Lower leg skin (tissue), 3 donors: ENCODE measurements around the gene SPRY4.

Experiments used
- POLR2A ChIP-seq, 2 donors: fragments of 450-650 bp; IDR thresholded peaks; one replicate each; pipeline ENCODE4 v1.6.1; 2016 to 2017; ENCODE audit warnings: antibody characterized with exemption in 2 of 2, mild to moderate bottlenecking in 1 of 2, moderate library complexity in 1 of 2
- TF ChIP-seq, protein P1 (sequence below), 3 donors: fragments of 450-650 bp; IDR thresholded peaks; one replicate each; pipeline ENCODE4 v1.5.1; 2016; ENCODE audit warnings: antibody characterized with exemption in 3 of 3, mild to moderate bottlenecking in 3 of 3, moderate library complexity in 2 of 3

DNA sequence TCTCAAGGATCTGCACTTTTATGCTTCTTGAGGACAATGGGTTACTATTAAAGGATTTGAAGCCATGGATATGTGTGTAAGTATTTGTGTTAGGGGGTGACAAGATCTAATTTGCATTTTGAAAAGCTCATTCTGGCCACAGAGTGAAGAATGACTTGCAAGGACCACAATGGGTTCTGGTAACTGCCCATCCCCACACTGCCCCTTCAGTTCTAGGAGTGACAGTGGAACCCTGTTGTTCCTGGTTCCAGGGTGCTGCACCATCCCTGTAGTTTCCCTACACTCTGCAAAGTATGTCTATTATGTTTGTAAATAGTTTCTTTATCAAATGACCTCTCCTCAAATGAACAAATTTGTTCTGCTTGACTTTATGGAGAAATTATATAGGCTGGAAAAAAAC, 9.7 kb upstream of the SPRY4 start:
- TF ChIP-seq, protein P1, sequence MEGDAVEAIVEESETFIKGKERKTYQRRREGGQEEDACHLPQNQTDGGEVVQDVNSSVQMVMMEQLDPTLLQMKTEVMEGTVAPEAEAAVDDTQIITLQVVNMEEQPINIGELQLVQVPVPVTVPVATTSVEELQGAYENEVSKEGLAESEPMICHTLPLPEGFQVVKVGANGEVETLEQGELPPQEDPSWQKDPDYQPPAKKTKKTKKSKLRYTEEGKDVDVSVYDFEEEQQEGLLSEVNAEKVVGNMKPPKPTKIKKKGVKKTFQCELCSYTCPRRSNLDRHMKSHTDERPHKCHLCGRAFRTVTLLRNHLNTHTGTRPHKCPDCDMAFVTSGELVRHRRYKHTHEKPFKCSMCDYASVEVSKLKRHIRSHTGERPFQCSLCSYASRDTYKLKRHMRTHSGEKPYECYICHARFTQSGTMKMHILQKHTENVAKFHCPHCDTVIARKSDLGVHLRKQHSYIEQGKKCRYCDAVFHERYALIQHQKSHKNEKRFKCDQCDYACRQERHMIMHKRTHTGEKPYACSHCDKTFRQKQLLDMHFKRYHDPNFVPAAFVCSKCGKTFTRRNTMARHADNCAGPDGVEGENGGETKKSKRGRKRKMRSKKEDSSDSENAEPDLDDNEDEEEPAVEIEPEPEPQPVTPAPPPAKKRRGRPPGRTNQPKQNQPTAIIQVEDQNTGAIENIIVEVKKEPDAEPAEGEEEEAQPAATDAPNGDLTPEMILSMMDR (IDR thresholded peaks at IDR 0.05), result no peak
- no peak for TF ChIP-seq POLR2A (IDR thresholded peaks at IDR 0.05)
